SKM-1 treated with dmso at 0.1 percent for 144 hours (cell line): ENCODE measurements around the gene UCK1.
"Not testable (repeated sequence)": the region's sequence is repeated elsewhere in the genome, so short reads cannot be mapped to it uniquely, and the experiment has no call there.

Experiments
- DNase-seq: peaks from one replicate; lab custom pipeline; 2025; ENCODE audit not compliant: unreplicated experiment; lab: John Stamatoyannopoulos, UW

The UCK1 gene

DNA sequence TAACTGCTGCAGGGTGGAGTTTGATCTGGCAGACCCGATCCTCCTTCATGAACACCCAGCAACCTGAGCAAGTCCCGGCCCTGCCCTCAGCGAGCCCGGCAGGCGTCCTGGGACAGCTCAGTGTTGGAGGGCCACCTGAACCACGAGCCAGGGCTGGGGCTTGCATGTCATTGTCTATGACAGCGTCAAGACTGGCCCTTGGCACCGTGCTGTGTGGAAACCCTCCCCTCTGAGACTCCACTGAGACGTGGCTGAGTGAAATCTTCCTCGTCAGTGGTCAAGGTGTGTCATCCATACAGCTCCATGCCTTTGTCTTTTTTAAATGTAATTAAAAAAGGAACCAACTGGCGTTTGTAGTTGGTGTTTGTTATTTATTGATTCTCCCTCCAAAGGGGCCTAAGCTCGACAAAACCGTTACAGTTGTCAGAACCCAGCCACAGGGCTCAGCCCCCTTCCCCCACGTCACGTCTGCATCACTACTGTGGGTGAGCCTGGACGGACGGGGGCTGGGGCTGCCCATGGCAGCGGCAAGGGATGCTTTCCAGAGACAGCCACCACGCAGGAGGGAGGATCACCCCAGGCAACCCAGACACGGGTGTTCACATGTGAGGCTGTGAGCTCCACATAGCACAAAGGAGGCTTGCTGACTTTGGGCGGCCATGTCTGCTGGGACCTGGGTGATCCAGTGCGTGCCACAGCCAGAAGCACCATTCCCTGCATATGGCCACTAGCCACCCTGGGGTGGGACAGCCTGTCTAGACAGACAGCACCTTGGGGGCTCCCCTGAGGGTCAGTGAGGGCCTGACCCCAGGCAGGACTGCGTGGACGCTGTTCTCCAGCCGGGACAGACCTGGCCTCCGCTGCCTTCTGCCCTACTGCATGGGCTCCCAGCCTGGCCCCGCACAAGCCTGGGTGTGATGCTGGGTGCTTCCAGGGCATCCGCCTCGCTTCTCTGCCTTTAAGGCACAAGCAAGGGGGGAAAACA lies 7.3 kb downstream of the UCK1 start:
- DNase-seq: no peak

DNA sequence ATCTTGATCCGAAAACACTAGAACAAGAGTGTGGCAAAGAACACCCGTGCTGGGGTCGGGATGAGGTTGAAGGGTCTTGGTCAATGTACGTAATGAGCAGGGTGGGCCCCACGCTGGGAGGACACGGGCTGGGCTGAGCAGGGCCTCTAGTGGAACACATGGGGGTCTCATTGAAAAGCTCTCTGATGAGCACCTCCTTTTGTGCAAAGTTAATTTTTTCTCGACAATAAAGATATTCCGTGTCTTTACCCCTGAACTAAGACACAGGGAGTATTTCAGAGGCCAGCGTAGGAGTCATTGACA lies 8.0 kb downstream of the UCK1 start:
- DNase-seq: no peak

DNA sequence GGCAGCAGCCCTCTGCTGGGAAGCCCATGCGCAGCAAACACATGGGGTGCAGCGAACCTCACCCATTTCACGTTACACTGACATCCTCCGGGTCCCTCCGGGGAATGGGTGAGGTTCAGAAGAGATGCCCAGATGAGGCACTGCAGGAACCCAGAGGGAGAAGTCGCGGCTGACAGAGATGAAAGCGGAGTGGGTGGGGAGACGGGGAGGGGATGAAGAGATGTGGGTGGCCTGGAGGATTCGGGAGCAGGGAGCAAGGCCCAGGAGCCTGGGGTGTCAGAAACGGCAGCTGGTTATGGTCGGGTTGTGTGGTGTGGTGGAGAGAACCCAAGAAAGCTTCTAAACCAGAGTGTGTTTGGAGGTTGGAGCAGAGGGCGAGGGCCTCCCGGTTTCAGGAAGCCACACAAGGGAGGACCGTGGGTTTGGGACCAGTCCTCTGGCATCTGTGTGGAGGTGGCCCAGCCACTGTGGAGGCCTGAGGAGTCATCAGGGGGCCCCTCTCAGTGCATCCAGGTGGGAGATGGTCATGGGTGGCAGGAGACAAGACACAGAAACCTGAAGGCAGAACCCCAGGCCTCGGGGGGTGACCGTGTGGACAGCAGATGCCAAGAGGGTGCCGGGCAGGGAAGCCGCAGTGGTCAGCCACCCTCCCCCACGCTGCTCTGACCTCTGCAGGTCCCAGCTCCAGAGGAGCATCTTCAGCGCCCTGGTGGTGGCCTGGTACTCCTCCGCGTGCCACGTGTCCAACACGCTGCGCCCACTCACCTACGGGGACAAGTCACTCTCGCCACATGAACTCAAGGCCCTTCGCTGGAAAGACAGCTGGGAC lies 8.6 kb downstream of the UCK1 start:
- DNase-seq: no peak

DNA sequence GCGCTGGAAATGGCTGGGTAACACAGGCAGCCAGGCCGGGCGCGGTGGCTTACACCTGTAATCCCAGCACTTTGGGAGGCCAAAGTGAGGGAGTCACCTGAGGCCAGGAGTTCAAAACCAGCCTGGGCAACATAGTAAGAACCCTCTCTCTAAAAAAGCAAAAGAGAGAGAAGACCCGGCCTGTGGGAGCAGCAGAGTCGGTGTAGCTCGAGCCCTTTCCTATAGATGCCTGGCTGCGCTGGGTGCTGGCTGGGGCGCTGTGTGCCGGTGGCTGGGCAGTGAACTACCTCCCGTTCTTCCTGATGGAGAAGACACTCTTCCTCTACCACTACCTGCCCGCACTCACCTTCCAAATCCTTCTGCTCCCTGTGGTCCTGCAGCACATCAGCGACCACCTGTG lies 9.2 kb downstream of the UCK1 start:
- no peak for DNase-seq

DNA sequence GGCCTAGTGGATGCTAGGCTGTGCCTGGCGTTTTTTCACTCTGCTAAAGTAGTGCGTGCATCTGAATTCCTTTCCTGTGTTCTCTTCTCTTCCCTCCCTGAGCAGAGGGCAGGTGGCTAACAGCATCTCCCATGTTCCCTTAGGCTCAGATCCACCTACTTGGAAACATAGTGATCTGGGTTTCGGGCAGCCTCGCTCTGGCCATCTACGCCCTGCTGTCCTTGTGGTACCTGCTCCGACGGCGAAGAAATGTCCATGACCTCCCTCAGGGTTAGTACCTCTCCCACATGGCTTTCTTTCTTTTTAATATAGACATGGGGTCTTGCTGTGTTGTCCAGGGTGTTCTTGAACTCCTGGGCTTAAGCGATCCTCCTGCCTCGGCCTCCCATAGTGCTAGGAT lies 9.9 kb downstream of the UCK1 start:
- no peak for DNase-seq

DNA sequence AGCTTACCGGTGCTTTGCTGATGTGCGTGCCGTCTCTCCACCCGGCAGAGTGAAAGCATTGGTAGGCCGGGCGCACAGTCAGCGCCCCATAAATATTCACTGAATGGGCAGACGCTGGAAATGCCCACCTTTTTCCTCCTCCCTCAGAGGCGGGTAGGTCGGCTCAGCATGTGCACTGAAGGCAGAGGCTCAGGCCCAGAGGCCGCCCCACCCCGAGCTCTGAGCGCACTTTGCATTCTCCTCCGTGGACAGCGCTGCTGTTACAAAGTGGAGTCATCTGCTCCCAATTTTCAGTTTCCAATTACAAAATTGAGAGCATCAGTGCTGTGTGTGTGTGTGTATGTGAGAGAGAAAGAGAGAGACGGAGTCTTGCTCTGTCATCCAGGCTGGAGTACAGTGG lies 10.6 kb downstream of the UCK1 start:
- DNase-seq: no peak

DNA sequence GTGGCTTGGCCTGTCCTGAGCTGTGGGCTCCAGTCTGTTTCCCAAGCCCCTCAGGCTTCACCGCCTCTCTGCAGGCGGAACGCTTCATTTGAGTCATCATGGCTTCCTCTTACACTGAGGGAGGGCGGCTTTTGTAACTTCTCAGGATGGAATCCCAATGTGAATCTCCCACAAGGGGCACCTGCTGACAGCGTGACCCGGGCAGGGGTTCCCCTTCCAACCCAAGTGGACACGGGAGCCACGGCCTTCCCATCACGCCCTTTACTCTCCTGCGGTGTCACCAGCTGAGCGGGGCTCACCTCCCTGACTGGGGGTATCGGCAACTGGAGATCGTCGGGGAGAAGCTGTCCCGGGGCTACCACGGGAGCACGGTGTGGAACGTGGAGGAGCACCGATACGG lies 12.5 kb downstream of the UCK1 start:
- no peak for DNase-seq

DNA sequence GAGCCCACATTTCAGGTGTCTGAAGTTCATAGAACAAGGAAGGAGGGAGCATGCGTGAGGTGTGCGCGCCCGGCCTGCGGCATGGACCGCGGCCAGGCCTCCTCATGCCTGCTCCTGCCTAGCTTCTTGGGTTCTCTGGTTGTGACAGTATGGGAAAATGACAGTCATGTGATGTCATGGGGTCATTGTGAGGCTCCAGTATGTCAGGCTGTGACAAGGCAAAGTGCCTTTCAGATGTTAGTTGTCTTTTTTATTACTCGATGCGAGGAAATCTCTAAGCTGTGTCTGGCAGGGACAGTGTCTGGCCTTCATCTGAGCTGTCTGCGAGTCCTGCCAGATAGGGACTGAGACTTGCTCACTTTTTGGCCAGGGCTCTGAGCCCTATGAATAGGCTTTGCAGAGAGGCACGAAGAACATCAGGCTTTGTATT lies 13.3 kb downstream of the UCK1 start:
- DNase-seq: no peak

DNA sequence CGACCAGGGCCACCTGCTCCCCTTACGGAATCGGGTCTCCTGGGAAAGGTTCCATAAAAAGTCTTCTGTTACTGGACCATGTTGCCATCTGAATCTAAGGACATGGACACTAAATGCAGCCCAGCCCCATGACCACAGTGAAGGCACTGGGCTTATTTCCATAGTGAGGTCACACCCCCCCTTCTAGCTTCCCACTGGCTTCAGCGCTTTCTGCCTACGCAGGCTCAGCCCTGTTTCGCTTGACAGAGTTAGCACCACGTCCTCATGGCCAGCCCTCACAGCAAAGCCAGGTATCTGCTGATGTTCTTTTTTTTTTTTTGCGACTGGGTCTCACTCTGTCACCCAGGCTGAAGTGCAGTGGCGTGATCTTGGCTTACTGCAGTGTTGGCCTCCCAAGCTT lies 14.1 kb downstream of the UCK1 start:
- DNase-seq: no peak

DNA sequence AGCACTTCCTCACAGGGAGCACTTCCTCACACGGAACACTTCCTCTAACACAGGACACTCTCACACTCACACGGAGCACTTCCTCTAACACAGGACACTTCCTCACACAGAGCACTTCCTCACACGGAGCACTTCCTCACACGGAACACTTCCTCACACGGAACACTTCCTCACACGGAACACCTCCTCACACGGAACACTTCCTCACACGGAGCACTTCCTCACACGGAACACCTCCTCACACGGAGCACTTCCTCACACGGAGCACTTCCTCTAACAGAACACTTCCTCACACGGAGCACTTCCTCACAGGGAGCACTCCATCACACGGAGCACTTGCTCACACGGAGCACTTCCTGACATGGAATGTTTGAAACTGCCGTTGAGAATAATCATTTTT lies 15.0 kb downstream of the UCK1 start:
- no peak for DNase-seq

DNA sequence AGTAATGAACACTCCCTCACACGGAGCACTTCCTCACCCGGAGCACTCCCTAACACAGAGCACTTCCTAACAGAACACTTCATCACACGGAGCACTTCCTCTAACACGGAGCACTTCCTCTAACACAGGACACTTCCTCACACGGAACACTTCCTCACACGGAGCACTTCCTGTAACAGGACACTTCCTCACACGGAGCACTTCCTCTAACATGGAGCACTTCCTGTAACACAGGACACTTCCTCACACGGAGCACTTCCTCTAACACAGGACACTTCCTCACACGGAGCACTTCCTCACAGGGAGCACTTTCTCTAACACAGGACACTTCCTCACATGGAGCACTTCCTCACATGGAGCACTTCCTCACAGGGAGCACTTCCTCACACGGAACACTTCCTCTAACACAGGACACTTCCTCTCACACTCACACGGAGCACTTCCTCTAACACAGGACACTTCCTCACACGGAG lies 15.5 kb downstream of the UCK1 start:
- DNase-seq: not testable (repeated sequence)

DNA sequence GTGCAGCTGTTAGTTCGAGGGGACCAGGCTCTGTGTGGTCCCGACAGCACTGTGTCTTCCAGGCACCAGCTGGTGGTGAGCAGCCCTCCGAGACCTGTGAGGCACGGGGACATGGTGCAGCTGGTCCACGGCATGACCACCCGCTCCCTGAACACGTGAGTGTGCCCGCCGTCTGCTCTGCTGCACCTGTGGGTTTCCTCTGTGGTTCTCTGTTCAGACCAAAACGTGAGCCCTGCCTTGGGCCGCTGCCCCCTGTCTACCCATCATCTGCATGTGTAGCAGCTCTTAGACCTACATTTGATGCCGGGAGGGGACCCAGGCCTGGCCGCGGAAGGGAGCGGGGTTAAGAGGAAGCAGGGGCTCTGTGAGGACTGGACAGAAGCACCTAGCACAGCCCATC lies 17.9 kb downstream of the UCK1 start:
- no peak for DNase-seq

DNA sequence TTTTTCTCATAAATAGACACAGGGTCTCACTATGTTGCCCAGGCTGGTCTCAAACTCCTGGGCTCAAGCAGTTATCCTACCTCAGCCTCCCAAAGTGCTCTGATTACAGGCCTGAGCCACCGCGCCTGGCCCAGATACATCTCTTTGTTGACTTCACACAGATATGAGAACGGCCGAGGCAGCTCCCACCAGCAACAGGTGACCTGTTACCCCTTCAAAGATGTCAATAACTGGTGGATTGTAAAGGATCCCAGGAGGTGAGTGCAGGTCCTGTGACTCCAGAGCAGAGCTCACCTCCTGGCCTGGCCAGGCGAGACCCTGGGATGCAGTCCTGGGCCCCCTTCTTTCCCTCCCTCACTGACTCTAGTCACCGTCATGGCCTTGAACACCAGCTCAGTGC lies 19.2 kb downstream of the UCK1 start:
- DNase-seq: no peak

DNA sequence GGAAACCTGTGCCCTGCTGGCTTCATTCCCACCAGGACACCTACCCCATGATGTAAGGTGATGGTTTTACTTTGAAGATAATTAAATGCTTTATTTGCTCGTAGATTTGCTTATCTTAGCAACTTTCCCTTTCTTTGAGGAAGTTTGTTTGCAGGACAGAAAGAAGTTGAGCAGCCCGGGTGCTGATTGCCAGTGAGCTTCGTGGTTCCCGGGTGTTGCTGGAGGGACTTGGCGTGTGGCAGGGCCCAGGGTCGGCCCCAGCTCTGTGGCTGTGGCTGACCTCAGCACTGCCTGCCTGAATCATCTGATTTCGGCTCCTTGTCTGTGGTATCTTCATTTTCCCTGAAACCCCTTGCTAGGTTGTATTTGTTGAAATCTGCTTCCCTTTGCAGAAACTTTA lies 19.6 kb downstream of the UCK1 start:
- no peak for DNase-seq

DNA sequence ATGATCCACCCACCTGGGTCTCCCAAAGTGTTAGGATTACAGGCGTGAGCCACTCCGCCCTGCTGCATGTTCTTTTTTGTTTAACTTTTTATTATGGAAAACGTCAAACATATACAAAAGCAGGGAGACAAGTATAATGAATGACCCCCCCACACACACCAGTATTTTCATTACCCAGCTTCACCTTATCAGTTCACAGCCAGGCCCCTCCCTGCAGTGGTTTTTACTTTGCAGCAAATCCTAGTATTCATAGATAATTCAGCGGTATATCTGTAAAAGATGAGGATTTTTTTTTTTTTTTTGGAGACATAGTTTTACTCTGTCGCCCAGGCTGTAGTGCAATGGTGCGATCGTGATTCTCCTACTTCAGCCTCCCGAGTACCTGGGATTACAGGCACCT lies 26.1 kb downstream of the UCK1 start:
- DNase-seq: no peak

DNA sequence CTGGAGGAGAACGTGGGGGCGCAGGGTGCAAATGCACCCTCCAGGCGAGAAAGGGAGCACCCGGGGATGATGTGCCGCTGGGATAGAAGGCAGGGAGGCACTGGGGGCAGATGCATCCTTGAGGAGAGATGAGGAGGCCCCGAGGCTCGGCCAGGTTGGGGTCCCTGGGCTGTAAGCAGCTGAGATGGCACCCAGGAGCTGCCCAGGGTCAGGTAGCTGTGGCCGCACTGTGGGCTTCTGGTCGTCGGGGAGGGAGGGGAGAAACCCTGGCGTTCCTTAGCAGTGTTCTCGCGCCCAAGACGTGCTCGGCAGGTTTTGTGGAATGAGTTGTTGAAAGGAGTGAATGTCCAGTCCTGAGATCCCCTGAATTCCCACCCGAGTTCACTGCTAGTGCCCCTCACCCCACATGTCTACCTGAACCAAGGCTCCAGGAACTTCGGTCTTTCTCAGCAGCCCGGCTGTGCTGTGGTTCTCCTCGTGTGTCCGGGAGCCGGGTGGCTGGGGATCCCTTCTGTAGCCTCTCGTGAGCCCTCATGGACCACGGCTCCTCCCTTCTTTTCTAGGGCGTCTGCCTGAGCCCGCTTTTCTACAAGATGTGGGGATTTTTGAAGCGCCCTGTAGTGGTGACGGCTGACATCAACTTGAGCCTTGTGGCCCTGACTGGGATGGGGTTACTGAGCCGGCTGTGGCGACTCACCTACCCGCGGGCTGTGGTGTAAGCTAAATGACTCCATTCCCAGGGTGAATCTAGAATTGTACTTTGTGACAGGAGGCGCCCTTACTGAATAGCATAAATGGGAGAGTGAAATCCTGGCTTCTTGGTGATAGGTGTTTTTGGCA lies 27.2 kb downstream of the UCK1 start:
- no peak for DNase-seq

DNA sequence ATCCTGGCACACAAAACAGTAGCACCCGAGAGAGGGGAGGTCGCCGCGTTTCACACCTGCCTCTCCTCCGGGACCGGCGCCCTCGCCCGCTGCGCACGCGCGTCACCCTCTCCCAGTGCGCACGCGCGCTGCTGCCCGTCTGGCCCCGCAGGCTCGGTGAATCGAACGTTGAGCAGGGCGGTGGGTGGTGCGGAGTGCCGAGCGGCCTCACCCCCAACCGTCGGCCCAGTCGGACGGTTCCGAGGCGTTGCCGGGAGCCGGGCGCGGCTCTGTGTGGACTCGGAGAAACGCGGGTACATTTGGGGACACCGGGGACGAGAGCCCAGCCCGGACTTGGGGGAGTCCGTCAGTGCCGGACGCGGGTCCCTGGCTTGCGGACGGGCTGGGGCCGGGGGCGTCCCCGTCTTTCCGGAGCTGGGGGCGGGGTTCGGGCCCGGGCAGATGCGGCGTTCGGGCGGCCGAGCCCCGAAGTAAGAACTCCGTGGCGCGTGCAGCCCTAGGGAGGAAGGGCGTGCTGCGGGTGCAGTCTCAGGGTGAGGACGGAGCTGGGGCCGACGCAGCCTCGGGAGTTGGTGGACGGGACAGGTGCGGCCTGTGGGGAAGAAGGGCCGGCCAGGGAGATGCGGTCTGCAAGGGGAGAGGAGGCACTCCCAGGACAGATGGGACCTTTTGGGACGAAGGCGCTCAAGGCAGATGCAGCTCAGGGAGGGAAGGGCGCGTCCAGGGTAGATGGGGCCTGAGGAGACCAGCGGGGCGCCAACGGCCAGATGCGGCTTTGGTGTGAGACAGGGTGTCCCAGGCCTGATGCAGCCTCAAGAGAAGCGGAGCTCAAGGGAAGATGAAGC lies 28.1 kb downstream of the UCK1 start, which contains the start of gene POMT1:
POMT1 (plus strand) TSS at position 138 of the 845 bp plus-strand sequence. CDS start 1,301 bp downstream, outside the sequence.
- peak; percentile 52 for DNase-seq

DNA sequence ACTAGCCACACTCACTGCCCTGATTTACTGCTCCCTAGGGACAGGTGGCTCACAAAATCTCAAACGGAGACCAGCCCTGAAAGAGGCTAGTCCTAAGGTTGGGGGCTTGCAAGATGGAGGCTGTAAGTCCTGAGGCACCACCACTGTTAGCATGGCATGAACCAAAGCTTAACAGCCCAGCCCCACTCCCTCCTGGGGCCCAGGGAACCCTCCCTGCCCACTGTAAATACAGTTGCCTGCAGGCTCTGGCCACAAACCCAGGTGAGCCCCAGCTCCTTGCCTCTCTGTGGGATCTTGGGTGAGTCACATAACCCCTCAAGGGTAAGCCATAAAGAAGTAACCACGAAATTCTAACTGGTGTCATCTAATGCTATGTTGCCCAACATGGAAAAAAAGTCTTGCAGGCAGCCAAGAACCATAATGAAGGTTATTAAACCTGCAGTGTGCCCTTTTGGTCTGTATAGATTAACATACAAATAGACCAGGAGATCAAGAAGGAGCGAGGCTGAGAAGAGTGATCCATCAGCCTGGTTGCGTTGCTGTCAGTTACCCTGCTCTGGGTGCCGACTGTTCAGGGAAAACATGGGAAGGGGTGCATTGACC lies 30.0 kb downstream of the UCK1 start:
- no peak for DNase-seq

DNA sequence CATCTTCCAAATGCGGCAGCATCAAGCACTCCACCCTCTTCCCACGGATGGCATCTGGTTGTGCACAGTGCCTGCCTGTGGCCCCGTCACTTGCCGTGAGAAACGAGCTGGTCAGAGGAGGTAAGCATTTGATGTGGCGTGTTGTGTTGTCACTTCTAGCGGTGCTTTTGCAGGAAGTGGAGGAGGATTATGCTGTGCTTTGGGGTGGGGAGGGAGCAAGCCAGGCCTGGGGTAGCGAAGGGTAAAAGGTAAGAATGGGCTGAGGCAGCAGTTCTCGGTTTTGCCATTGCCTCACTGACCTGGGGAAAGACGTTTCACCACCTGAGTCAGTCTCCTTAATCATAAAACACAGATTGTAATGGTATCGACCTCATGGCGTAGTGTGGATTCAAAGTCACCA lies 30.7 kb downstream of the UCK1 start:
- DNase-seq: no peak

DNA sequence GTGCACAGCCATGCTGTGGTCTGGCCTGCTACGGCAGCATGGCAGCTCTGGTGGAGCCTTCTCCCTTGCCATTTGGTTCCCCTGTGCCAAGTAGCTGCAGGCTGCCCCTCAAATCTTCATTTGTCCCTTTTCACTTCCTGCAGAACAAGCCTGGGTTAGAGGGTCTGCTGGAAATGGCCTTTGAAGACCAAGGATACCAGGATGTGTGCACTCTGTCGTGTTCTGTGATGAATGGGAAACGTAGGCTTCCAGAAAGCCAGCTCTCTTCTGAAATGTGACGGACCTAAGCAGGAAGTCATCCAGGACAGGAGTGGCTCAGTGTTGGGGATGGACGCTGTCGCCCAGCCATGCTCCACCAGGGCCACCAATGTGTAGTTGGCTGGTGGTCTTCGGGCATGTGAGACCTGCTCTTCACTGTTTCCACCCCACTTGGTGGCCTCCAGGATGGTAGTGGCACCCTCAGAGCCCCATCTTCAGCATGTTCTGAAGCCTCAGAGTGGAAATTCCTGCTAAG lies 31.8 kb downstream of the UCK1 start:
- no peak for DNase-seq
